Measurements from ENCODE around the gene TYW1B. TPM values are rescaled to one million over a fixed set of nuclear protein-coding genes. Genes with fewer than 3 reads are reported as not detected.

Gene TYW1B
- polyA plus RNA-seq, 3 donors = 0.17 to 2.9 (median 0.31) TPM

GRCh38 chr7:72760602-72761001, 67.4 kb downstream of the TYW1B start:
- Histone ChIP-seq H3K4me2 (replicated peaks; ENCODE audit: extremely low read depth, low read length, poor library complexity, severe bottlenecking) (no peak overlapping the region), H3K9me3 (replicated peaks in 1 of 2; ENCODE audit: control insufficient read depth in 1 of 2, insufficient read depth in 1 of 2, low read length in 2 of 2) (peaks cover 19 to 27% of the 10 kb centered on the region in 2 donors), H3K4me1 (ENCODE audit: control insufficient read depth in 1 of 2, insufficient read depth in 2 of 2, low read length in 2 of 2) (no peaks in the 10 kb centered on the region), H2AFZ (ENCODE audit: insufficient read depth, low read depth, low read length, poor library complexity, severe bottlenecking) (no peak overlapping the region), H3K4me3 (replicated peaks in 1 of 3; ENCODE audit: low read depth in 2 of 3, low read length in 3 of 3) (no peak overlapping the region), H3K27ac (ENCODE audit: low read depth in 1 of 2, low read length in 2 of 2) (no peak overlapping the region), H4K20me1 (ENCODE audit: insufficient read depth, low read length) (no peaks in the 10 kb centered on the region), H3K79me2 (ENCODE audit: insufficient read depth, low read length) (no peaks in the 10 kb centered on the region), H3K36me3 (replicated peaks in 1 of 2; ENCODE audit: control insufficient read depth in 1 of 2, insufficient read depth in 2 of 2, low read length in 2 of 2) (peaks cover 0 to 20% of the 10 kb centered on the region in 2 donors), H3K9ac (ENCODE audit: insufficient read depth, low read length, poor library complexity, severe bottlenecking) (no peak overlapping the region), H3K27me3 (ENCODE audit: control insufficient read depth in 2 of 2, insufficient read depth in 2 of 2, low read length in 2 of 2) (no peaks in the 10 kb centered on the region)
- intact Hi-C loops (cut with micrococcal nuclease) = no loop called here
- H3K4me1 Mint-ChIP-seq = no peaks in the 10 kb centered on the region
- TF ChIP-seq, protein P1, sequence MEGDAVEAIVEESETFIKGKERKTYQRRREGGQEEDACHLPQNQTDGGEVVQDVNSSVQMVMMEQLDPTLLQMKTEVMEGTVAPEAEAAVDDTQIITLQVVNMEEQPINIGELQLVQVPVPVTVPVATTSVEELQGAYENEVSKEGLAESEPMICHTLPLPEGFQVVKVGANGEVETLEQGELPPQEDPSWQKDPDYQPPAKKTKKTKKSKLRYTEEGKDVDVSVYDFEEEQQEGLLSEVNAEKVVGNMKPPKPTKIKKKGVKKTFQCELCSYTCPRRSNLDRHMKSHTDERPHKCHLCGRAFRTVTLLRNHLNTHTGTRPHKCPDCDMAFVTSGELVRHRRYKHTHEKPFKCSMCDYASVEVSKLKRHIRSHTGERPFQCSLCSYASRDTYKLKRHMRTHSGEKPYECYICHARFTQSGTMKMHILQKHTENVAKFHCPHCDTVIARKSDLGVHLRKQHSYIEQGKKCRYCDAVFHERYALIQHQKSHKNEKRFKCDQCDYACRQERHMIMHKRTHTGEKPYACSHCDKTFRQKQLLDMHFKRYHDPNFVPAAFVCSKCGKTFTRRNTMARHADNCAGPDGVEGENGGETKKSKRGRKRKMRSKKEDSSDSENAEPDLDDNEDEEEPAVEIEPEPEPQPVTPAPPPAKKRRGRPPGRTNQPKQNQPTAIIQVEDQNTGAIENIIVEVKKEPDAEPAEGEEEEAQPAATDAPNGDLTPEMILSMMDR (IDR thresholded peaks at IDR 0.05) = no peak
- peaks cover 33 to 36% of the 10 kb centered on the region in 2 donors for H3K36me3 Mint-ChIP-seq
- H3K27me3 Mint-ChIP-seq (ENCODE audit: low read depth in 3 of 3) = peaks cover 0 to 3% (median 0%) of the 10 kb centered on the region in 3 donors
- H3K4me3 Mint-ChIP-seq = no peak overlapping the region
- WGBS (ENCODE audit: insufficient coverage) = no CpG with 5 or more reads among the region's 2 CpGs
- H3K9me3 Mint-ChIP-seq = peaks cover 9 to 37% (median 22%) of the 10 kb centered on the region in 7 donors
- H3K27ac Mint-ChIP-seq = no peak overlapping the region
- no peak for DNase-seq

DNA sequence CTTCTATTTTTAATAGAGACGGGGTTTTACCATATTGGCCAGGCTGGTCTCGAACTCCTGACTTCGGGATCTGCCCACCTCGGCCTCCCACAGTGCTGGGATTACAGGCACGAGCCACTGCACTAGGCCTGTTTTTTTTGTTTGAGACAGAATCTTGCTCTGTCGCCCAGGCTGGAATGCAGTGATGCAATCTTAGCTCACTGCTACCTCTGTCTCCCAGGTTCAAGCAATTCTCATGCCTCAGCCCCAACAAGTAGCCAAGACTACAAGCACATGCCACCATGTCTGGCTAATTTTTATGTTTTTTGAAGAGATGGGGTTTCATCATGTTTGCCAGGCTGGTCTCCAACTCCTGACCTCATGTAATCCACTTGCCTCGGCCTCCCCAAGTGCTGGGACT, 73.7 kb downstream of the TYW1B start:
- no peak overlapping the region for H3K4me2 ChIP-seq (replicated peaks; ENCODE audit: extremely low read depth, low read length, poor library complexity, severe bottlenecking)
- no peak overlapping the region for H2AFZ ChIP-seq (ENCODE audit: insufficient read depth, low read depth, low read length, poor library complexity, severe bottlenecking)
- peaks cover 30 to 33% of the 10 kb centered on the region in 2 donors for H3K36me3 Mint-ChIP-seq
- peaks cover 0 to 3% (median 0%) of the 10 kb centered on the region in 3 donors for H3K27me3 Mint-ChIP-seq (ENCODE audit: low read depth in 3 of 3)
- no peaks in the 10 kb centered on the region for H3K4me1 ChIP-seq (ENCODE audit: control insufficient read depth in 1 of 2, insufficient read depth in 2 of 2, low read length in 2 of 2)
- H3K9me3 Mint-ChIP-seq = peaks cover 7 to 16% (median 9%) of the 10 kb centered on the region in 7 donors
- DNase-seq = no peak
- intact Hi-C loops (cut with micrococcal nuclease) = no loop called here
- no peaks in the 10 kb centered on the region for H3K79me2 ChIP-seq (ENCODE audit: insufficient read depth, low read length)
- WGBS (ENCODE audit: insufficient coverage) = 96% methylated on average over 6 of the region's 7 CpGs
- H3K27me3 ChIP-seq (ENCODE audit: control insufficient read depth in 2 of 2, insufficient read depth in 2 of 2, low read length in 2 of 2) = no peaks in the 10 kb centered on the region
- H3K9me3 ChIP-seq (replicated peaks in 1 of 2; ENCODE audit: control insufficient read depth in 1 of 2, insufficient read depth in 1 of 2, low read length in 2 of 2) = peaks cover 10 to 16% of the 10 kb centered on the region in 2 donors
- H3K27ac ChIP-seq (ENCODE audit: low read depth in 1 of 2, low read length in 2 of 2) = no peak overlapping the region
- no peak overlapping the region for H3K27ac Mint-ChIP-seq
- no peaks in the 10 kb centered on the region for H4K20me1 ChIP-seq (ENCODE audit: insufficient read depth, low read length)
- H3K4me1 Mint-ChIP-seq = no peaks in the 10 kb centered on the region
- H3K4me3 ChIP-seq (replicated peaks in 1 of 3; ENCODE audit: low read depth in 2 of 3, low read length in 3 of 3) = no peak overlapping the region
- H3K9ac ChIP-seq (ENCODE audit: insufficient read depth, low read length, poor library complexity, severe bottlenecking) = no peak overlapping the region
- TF ChIP-seq, protein P1 (IDR thresholded peaks at IDR 0.05) = no peak
- H3K4me3 Mint-ChIP-seq = no peak overlapping the region
- H3K36me3 ChIP-seq (replicated peaks in 1 of 2; ENCODE audit: control insufficient read depth in 1 of 2, insufficient read depth in 2 of 2, low read length in 2 of 2) = peaks cover 0 to 9% of the 10 kb centered on the region in 2 donors
